Esophagus muscularis mucosa (tissue), 4 donors: ENCODE data around the gene RUFY1. TPM values are rescaled to one million over a fixed set of nuclear protein-coding genes. Genes with fewer than 3 reads are reported as not detected.

Experiments used
- DNase-seq: peaks from one replicate; pipeline ENCODE4 v3.0.0-alpha.2; 2017; ENCODE audit errors: extremely low spot score
- H3K27ac ChIP-seq, 4 donors: fragments of 200-600 bp; sonication (generic); replicated peaks in 1 of 4; 1 replicate in 3 of 4; 2 replicates in 1 of 4; pipeline ENCODE4 v1.5.1; 2016 to 2019; ENCODE audit warnings: mild to moderate bottlenecking in 1 of 4
- H3K27me3 ChIP-seq, 4 donors: fragments of 200-600 bp; sonication (generic); one replicate each; pipeline versions ENCODE4 v1.5.1 to v1.6.0; 2016 to 2019
- H3K36me3 ChIP-seq, 4 donors: fragments of 200-600 bp; sonication (generic); one replicate each; pipeline ENCODE4 v1.5.1; 2016 to 2019
- H3K4me1 ChIP-seq, 4 donors: fragments of 200-600 bp; sonication (generic); one replicate each; pipeline ENCODE4 v1.5.1; 2016 to 2019
- H3K4me3 ChIP-seq, 4 donors: fragments of 200-600 bp; sonication (generic); 1 replicate in 2 of 4; 2 replicates in 2 of 4; pipeline ENCODE4 v1.5.1; 2016 to 2019; ENCODE audit warnings: mild to moderate bottlenecking in 4 of 4, moderate library complexity in 1 of 4
- H3K9me3 ChIP-seq, 4 donors: fragments of 200-600 bp; sonication (generic); 1 replicate in 3 of 4; 2 replicates in 1 of 4; pipeline ENCODE4 v1.5.1; 2016 to 2019
- EP300 ChIP-seq: sonication (generic); formaldehyde crosslinking; IDR thresholded peaks from one replicate; pipeline ENCODE4 v1.6.1; 2017; ENCODE audit warnings: antibody characterized with exemption
- POLR2A ChIP-seq: fragments of 450-650 bp; IDR thresholded peaks from one replicate; pipeline ENCODE4 v1.6.1; 2017; ENCODE audit warnings: antibody characterized with exemption, moderate library complexity, mild to moderate bottlenecking, low read depth
- POLR2AphosphoS5 ChIP-seq, 2 donors: sonication (generic); formaldehyde crosslinking; IDR thresholded peaks; one replicate each; pipeline ENCODE4 v1.6.1; 2017; ENCODE audit warnings: antibody characterized with exemption in 2 of 2
- WGBS: methylation state at CpG from one replicate; pipeline ENCODE4 v1.1.5; 2018; 5-methylcytosine and 5-hydroxymethylcytosine counted together
- intact Hi-C: fragments of 100-400 bp; cut with DNase I; formaldehyde crosslinking; loops from one replicate; pipeline ENCODE4 v1.15.1; 2023
- total RNA-seq, 4 donors: library from RNA; depleted of rRNA; stranded (reverse); fragments of >200 nt; gene quantifications; one replicate each; pipeline versions ENCODE4 v1.1.0 to v1.2.1, GENCODE V29; 2016
- TF ChIP-seq, protein P1 (sequence below), 3 experiments: fragments of 200-600 bp in 2 of 3; fragments of 450-650 bp in 1 of 3; sonication (generic) in 2 of 3; IDR thresholded peaks; one replicate each; pipeline ENCODE4 v1.5.1; 2017 to 2019; ENCODE audit warnings: antibody characterized with exemption in 3 of 3, mild to moderate bottlenecking in 2 of 3, moderate library complexity in 1 of 3

The RUFY1 gene
- total RNA-seq, 4 donors from 2014 or later, result 39.9 to 59.8 (median 45.6) TPM

GRCh38 chr5:179599100-179599499 lies 48.7 kb downstream of the RUFY1 start:
- Histone ChIP-seq H3K4me3 (no peak overlapping the region), H3K9me3 (no peaks in the 10 kb centered on the region), H3K27ac (no peak overlapping the region), H3K27me3 (no peaks in the 10 kb centered on the region), H3K36me3 (peaks cover 50 to 100% (median 92%) of the 10 kb centered on the region in 4 donors), H3K4me1 (peaks cover 0 to 11% (median 2%) of the 10 kb centered on the region in 4 donors)
- intact Hi-C loops, result no loop called here
- 74% methylated on average over 7 of the region's 9 CpGs for WGBS
- no peak for TF ChIP-seq POLR2A
- TF ChIP-seq POLR2AphosphoS5 (IDR thresholded peaks at IDR 0.05), result no peak
- TF ChIP-seq, protein P1, sequence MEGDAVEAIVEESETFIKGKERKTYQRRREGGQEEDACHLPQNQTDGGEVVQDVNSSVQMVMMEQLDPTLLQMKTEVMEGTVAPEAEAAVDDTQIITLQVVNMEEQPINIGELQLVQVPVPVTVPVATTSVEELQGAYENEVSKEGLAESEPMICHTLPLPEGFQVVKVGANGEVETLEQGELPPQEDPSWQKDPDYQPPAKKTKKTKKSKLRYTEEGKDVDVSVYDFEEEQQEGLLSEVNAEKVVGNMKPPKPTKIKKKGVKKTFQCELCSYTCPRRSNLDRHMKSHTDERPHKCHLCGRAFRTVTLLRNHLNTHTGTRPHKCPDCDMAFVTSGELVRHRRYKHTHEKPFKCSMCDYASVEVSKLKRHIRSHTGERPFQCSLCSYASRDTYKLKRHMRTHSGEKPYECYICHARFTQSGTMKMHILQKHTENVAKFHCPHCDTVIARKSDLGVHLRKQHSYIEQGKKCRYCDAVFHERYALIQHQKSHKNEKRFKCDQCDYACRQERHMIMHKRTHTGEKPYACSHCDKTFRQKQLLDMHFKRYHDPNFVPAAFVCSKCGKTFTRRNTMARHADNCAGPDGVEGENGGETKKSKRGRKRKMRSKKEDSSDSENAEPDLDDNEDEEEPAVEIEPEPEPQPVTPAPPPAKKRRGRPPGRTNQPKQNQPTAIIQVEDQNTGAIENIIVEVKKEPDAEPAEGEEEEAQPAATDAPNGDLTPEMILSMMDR (IDR thresholded peaks at IDR 0.05), result no peak
- TF ChIP-seq EP300, result no peak
- DNase-seq, result no peak

- Histone ChIP-seq H3K27me3 (no peaks in the 10 kb centered on the region), H3K9me3 (no peaks in the 10 kb centered on the region), H3K4me3 (no peak overlapping the region), H3K36me3 (peaks cover 48 to 100% (median 89%) of the 10 kb centered on the region in 4 donors), H3K27ac (no peak overlapping the region), H3K4me1 (peaks cover 0 to 15% (median 6%) of the 10 kb centered on the region in 4 donors)
- intact Hi-C loops, result no loop called here
- WGBS, result 85% methylated on average over 12 of the region's 16 CpGs
- TF ChIP-seq POLR2AphosphoS5 (IDR thresholded peaks at IDR 0.05), result no peak
- TF ChIP-seq EP300, result no peak
- TF ChIP-seq, protein P1 (IDR thresholded peaks at IDR 0.05), result no peak
- no peak for TF ChIP-seq POLR2A
- DNase-seq, result no peak
These were observed 49.2 kb downstream of the RUFY1 start for GRCh38 chr5:179599566-179599965.

DNA sequence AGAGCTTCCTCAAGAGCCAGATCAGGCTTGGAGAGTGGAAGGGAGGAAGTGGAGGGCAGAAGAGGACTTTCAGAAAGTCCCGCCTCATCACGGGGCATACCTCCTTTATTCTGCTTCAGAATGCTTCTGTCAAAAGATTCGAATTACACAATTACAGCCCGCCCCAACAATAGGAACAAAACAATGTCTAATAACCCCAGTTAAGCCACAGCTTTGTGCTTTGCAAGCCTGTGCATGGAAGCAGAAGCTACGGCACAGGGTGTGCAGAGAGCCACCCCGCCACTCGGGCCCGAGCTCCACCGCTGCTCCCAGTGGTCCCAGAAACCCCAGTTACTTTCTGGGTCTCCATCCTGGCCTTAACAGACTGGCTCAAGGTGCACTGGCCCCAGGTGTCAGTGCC lies 49.6 kb downstream of the RUFY1 start:
- WGBS, result 80% methylated on average over 9 of the region's 9 CpGs
- DNase-seq, result no peak
- Histone ChIP-seq H3K27me3 (no peaks in the 10 kb centered on the region), H3K9me3 (no peaks in the 10 kb centered on the region), H3K4me1 (peaks cover 0 to 20% (median 10%) of the 10 kb centered on the region in 4 donors), H3K4me3 (no peak overlapping the region), H3K36me3 (peaks cover 44 to 97% (median 85%) of the 10 kb centered on the region in 4 donors), H3K27ac (no peak overlapping the region)
- intact Hi-C loops, result no loop called here
- no peak for TF ChIP-seq POLR2AphosphoS5 (IDR thresholded peaks at IDR 0.05)

DNA sequence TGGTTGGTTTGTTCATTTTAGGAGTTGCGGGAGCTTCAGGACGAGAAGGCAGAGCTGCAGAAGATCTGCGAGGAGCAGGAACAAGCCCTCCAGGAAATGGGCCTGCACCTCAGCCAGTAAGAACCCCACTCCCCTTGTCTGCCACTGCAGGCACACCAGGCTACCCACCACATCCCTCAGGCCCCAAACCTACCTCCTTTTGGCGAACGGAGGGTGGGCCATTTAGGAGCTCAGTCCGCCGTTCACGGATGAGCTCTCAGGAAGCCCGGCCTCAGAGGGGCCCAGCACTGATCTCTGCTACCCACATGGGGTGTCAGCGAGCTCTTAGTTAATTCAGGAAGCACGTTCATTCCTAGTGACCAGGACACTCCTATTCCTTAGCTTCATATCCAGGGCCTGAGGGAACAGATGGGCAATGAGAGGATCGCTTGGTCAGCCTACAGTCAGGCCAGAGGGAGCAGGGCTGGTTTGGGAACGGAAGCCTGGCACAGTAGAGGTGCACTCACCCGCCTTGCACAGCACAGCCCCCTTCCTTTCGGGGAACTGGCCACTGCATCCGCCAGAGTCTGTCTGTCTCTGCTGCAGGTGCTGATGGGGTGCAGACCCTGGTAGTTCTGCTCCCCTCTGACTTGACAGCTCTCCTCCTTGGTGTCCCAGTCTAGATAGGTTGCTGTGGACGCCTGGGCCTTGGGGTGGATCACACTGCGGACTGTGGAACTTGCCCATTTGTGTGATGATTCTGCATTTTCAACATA lies 51.7 kb downstream of the RUFY1 start:
- H3K9me3 ChIP-seq, result no peaks in the 10 kb centered on the region
- H3K27me3 ChIP-seq, result no peaks in the 10 kb centered on the region
- intact Hi-C loops, result no loop called here
- TF ChIP-seq POLR2AphosphoS5 (IDR thresholded peaks at IDR 0.05), result no peak
- H3K4me1 ChIP-seq, result peaks cover 1 to 33% (median 30%) of the 10 kb centered on the region in 4 donors
- no peak for DNase-seq
- H3K36me3 ChIP-seq, result peaks cover 51 to 92% (median 83%) of the 10 kb centered on the region in 4 donors
- H3K27ac ChIP-seq, result no peak overlapping the region
- H3K4me3 ChIP-seq, result no peak overlapping the region
- 89% methylated on average over 10 of the region's 18 CpGs for WGBS

DNA sequence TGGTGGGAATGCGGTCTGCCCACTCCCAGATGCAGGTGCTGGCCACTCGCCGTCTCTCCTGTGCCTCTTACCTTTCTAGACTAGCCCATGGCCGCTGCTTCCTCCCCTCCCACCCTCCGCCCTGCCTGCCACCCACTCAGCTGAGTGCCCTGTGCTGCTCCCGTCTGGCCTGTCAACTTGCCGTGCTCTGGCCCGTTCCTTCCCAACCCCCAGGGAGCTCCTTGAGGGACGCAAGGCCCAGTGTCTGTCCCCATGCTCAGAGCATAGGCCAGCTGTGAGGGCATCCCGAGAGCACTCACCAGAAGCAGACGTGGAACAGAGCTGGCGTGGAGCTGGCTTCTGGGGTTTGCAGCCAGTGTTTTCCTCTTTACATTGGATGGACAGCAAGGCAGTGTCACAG lies 53.0 kb downstream of the RUFY1 start:
- peaks cover 4 to 46% (median 43%) of the 10 kb centered on the region in 4 donors for H3K4me1 ChIP-seq
- no peak overlapping the region for H3K4me3 ChIP-seq
- no peaks in the 10 kb centered on the region for H3K27me3 ChIP-seq
- DNase-seq, result no peak
- H3K9me3 ChIP-seq, result no peaks in the 10 kb centered on the region
- peak overlapping the region in 1 of 4 donors; percentile 17 for H3K27ac ChIP-seq
- WGBS, result 86% methylated on average over 7 of the region's 12 CpGs
- H3K36me3 ChIP-seq, result peaks cover 40 to 92% (median 82%) of the 10 kb centered on the region in 4 donors
- intact Hi-C loops, result no loop called here
- TF ChIP-seq POLR2AphosphoS5 (IDR thresholded peaks at IDR 0.05) (no peak), EP300 (no peak), POLR2A (no peak)
- TF ChIP-seq, protein P1 (IDR thresholded peaks at IDR 0.05), result no peak
